GM19025 (cell line): ENCODE results near the gene MAD1L1.

Experiments used
- ATAC-seq: cut with Tn5 transposase; IDR thresholded peaks from one replicate; pipeline ENCODE4 v1.9.1; 2021; ENCODE audit warnings: mild to moderate bottlenecking, low read depth, moderate library complexity; ENCODE audit not compliant: unreplicated experiment

Gene MAD1L1

GRCh38 chr7:1809070-1809469 is 423.7 kb downstream of the MAD1L1 start:
- no peak for ATAC-seq

DNA sequence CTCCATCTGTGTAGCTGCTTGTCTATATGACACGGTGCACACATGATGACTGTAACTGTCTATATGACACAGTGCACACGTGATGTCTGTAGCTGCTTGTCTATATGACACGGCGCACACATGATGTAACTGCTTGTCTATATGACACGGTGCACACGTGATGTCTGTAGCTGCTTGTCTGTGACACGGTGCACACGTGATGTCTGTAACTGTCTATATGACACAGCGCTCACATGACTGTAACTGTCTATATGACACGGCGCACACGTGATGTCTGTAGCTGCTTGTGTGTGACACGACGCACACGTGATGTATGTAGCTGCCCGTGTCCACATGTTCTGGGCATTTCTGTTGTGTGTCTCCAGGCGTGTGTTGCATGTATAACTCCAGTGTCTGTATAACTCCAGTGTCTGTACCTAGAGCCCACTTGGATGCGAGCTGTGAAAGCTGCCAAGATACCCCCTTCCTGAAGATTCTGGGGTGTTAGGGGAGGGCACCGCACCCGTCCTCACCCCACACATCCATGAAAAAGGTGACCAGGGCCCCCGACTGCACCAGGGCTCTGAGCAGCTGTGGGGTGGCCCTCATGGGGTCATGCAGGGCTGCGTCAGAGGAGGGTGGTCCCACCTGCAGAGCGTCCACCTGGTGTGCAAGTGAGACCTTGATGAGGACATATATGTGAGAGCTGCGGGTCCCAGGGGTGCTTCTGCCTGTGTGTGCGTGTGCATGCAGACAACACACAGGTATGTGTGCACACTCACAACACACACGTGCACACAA is 424.7 kb downstream of the MAD1L1 start:
- ATAC-seq = no peak

GRCh38 chr7:1806354-1806753 is 426.4 kb downstream of the MAD1L1 start:
- ATAC-seq = no peak

GRCh38 chr7:1804310-1804709 is 428.4 kb downstream of the MAD1L1 start:
- ATAC-seq = no peak

- no peak for ATAC-seq
These were observed 429.8 kb downstream of the MAD1L1 start for GRCh38 chr7:1802899-1803298.

DNA sequence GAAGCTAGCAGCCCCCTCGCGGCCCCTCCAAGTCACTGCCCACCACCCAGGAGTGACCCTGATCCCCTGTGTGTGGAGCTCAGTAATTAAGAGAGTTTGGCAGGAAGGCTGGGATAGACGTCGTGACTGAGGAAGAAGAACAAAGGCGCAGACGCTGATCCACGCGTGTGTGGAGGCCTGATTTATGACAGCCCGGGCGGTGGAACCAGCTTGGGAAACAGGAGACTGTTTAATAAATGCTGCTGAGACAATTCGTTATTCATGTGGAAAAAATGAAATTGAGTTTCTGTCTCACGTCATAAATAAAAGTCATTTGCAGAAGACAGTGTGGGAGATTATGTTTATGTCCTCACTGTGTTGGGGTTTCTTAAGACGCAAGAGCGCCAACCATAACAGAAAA is 431.8 kb downstream of the MAD1L1 start:
- ATAC-seq = no peak

DNA sequence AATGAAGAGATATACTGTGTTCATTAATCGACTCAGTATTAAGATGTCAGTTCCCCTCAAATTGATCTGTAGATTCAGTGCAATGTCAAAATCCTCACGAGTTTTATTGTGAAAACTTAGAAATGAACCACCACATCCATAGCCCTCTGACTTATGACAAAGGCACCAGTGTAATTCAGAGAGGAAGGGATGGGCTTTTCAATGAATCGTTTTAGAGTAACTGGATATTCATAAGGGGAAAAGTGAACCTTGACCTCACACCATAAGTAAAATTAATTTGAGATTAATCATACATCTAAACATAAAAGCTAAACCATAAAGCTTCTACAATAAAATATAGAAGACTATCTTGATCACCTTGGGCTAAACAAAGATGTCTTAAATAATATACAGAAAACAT is 434.6 kb downstream of the MAD1L1 start:
- ATAC-seq = no peak

DNA sequence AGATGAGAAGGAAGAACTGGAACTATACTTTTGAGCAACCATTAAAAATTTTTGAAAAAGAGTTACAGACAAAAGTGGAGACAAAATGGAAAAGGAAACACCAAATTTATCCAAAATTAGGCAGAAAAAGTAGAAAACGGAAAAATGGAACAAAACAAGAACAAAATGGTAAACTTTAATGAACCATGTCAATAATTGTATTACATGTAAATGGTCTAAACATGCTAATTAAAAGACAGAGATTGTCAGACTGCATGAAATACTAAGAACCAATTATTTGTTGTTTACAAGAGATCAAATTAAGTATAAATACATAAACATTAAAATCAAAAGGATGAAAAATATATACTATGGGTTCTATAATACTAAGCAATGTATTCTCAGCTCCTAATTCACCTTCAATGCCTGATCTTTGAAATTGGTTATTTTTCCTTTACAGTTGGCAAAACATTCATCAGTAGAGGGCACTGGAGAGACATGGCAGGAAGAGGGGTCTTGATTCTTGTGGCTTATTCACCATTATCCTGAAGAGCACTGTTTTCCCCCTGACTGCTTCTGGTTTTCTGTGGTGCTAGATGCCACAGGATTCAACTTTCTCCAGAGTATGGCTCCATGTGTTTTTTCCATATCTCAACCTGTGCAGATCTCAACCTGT is 437.7 kb downstream of the MAD1L1 start:
- ATAC-seq = no peak

DNA sequence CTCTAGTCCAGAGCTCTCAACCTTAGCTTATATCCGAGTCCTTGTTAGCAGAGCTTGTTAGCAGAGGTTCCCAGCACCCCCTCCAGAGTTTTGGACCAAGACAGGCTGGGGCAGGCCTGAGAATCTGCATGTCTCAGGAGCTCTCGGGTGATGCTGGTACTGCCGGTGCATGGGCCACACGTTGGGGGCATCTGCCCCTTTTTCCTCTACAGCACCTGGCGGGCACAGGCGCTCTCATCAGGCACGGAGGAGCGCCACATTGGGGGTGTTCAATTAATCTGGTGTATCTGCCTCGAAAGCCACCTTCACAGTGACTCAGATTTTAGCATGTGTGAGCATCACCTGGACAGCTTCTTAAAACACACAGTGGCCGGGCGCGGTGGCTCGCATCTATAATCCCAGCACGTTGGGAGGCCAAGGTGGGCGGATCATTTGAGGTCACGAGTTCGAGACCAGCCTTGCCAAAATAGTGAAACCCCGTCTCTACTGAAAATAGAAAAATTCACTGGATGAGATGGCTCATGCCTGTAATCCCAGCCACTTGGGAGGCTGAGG is 445.0 kb downstream of the MAD1L1 start:
- no peak for ATAC-seq

DNA sequence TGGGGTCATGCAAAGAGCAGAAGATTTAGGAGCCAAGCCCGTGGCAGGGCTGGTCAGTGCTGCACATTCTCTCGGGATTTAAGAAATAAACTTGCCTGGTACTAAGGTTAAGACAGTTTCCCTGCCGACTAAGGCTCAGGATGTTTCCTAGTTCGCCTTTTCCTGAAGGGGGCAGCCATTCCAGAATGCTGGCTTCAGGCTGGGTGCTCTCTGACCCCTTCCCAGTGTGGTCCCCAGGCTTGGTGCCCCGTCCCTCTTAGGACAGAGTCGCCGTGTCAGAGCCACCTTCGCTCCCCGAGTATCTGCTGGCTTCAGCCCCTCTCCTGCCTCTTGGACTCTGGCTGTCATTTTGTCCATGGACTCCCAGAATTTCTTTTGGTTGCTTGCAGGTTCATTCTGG is 445.5 kb downstream of the MAD1L1 start:
- no peak for ATAC-seq

GRCh38 chr7:1785839-1786238 is 446.9 kb downstream of the MAD1L1 start:
- no peak for ATAC-seq

- no peak for ATAC-seq
These were observed 451.4 kb downstream of the MAD1L1 start for GRCh38 chr7:1781369-1781768.

- no peak for ATAC-seq
These were observed 453.3 kb downstream of the MAD1L1 start for GRCh38 chr7:1779445-1779844.

GRCh38 chr7:1777122-1777521 is 455.6 kb downstream of the MAD1L1 start:
- no peak for ATAC-seq

DNA sequence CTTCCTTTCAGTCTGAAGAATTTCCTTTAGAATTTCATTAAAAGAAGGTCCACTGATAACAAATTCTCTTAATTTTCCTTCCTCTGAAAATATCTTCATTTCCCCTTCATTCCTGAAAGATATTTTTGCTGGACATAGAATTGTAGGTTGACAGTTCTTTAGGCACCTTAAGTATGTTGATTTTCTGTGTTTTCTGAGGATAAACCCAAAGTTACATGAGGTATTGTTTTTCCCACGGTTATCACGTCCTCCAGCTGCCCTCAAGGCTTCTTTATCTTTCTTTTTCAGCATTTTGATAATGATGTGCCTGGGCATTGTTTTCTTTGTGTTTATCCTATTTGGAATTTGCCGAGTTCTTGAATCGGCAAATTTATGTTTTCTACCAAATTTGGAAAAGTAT is 457.4 kb downstream of the MAD1L1 start:
- ATAC-seq = no peak

DNA sequence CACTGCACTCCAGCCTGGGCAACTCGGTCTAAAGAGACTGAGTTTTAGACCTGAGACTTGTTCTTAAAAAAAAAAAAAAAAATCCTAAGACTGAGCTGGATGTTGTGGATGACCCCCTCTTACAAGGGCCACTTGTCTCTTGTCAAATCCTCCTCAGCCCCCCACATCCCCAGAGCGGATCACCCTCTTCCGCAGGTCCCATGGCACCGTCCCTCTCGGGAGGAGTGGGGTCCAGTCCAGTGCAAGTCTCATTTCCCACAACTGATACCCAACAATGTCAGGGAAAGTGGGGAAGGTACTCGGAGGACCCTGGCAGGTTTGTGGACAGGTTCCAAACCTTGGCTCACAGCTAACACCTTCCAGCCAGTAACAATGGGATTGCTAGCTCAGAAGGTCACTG is 462.4 kb downstream of the MAD1L1 start:
- ATAC-seq = no peak

GRCh38 chr7:1769286-1770200 is 463.2 kb downstream of the MAD1L1 start:
- ATAC-seq = no peak

- ATAC-seq = no peak
These were observed 463.9 kb downstream of the MAD1L1 start for GRCh38 chr7:1768832-1769231.

DNA sequence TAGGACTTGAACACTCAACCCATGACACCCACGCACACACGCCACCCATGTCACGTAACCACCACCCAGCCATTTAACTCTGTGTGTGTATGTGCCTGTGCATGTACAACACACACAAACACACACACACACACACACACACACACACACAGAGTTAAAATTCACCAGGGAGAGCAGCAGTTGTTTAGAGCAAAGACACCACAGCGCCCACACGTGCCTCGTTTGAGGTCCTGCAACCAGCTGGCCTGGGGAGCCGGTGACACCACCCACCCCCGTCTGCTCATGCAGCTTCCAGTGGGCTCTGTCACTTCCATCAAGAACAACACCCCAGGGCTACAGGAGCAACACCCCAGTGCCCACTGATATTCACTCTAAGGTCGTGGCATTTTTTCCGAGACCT is 465.2 kb downstream of the MAD1L1 start:
- ATAC-seq = no peak
